Activated T-helper 17 cell treated with anti-CD3 and anti-CD28 coated beads, Interleukin-2, amount 50 U/mL, for 72 hours (primary cell): Measurements from ENCODE around the gene TTC9B. TPM values are rescaled to one million over a fixed set of nuclear protein-coding genes. Genes with fewer than 3 reads are reported as not detected.

Experiments used
- ATAC-seq: fragments of 150-1000 bp; cut with Tn5 transposase; replicated peaks from 2 replicates; pipeline ENCODE4 v1.10.0; 2021; ENCODE audit warnings: mild to moderate bottlenecking, moderate library complexity
- H3K27ac Mint-ChIP-seq: one replicate; pipeline ENCODE4 v1.8.0; 2022; ENCODE audit warnings: mixed read lengths
- H3K27me3 Mint-ChIP-seq: one replicate; pipeline ENCODE4 v1.8.0; 2022; ENCODE audit warnings: mixed read lengths
- H3K36me3 Mint-ChIP-seq: one replicate; pipeline ENCODE4 v1.8.0; 2022; ENCODE audit warnings: low read depth, mild to moderate bottlenecking, mixed read lengths
- H3K4me1 Mint-ChIP-seq: one replicate; pipeline ENCODE4 v1.8.0; 2022; ENCODE audit warnings: mixed read lengths
- H3K4me3 Mint-ChIP-seq: one replicate; pipeline ENCODE4 v1.8.0; 2022; ENCODE audit warnings: mild to moderate bottlenecking, mixed read lengths
- H3K9me3 Mint-ChIP-seq: one replicate; pipeline ENCODE4 v1.8.0; 2022; ENCODE audit warnings: mixed read lengths
- total RNA-seq, 2 donors: library from RNA; stranded (reverse); gene quantifications; one replicate each; pipeline ENCODE4 v1.2.3, GENCODE V29; 2022

The TTC9B gene
- total RNA-seq, 2 donors from 2014 or later: 1.1 TPM; not detected in 1

GRCh38 chr19:40217027-40217810 is 965 bp downstream of the TTC9B start:
- H3K4me1 Mint-ChIP-seq: peaks cover 10% of the 10 kb centered on the region
- peak overlapping the region; percentile 30 for H3K4me3 Mint-ChIP-seq
- H3K27ac Mint-ChIP-seq: no peak overlapping the region
- H3K27me3 Mint-ChIP-seq: peaks cover 33% of the 10 kb centered on the region
- peaks cover 5% of the 10 kb centered on the region for H3K36me3 Mint-ChIP-seq
- no peak for ATAC-seq
- peaks cover 5% of the 10 kb centered on the region for H3K9me3 Mint-ChIP-seq

GRCh38 chr19:40216777-40217026 is 1.5 kb downstream of the TTC9B start:
- peak; percentile 65 for ATAC-seq
- Mint-ChIP-seq H3K36me3 (no peaks in the 10 kb centered on the region), H3K4me3 (peak overlapping the region; percentile 30), H3K4me1 (peaks cover 5% of the 10 kb centered on the region), H3K27ac (no peak overlapping the region), H3K9me3 (no peaks in the 10 kb centered on the region), H3K27me3 (peaks cover 29% of the 10 kb centered on the region)

GRCh38 chr19:40216013-40216776 is 2.0 kb downstream of the TTC9B start:
- peaks cover 29% of the 10 kb centered on the region for H3K27me3 Mint-ChIP-seq
- no peak for ATAC-seq
- H3K9me3 Mint-ChIP-seq: no peaks in the 10 kb centered on the region
- H3K4me1 Mint-ChIP-seq: peaks cover 5% of the 10 kb centered on the region
- peak overlapping the region; percentile 30 for H3K4me3 Mint-ChIP-seq
- H3K27ac Mint-ChIP-seq: no peak overlapping the region
- peaks cover under 1% of the 10 kb centered on the region for H3K36me3 Mint-ChIP-seq

- Mint-ChIP-seq H3K27me3 (peaks cover 25% of the 10 kb centered on the region), H3K36me3 (peaks cover 11% of the 10 kb centered on the region), H3K4me3 (no peak overlapping the region), H3K9me3 (no peaks in the 10 kb centered on the region), H3K4me1 (peaks cover 5% of the 10 kb centered on the region), H3K27ac (no peak overlapping the region)
- ATAC-seq: no peak
Measured at GRCh38 chr19:40214936-40215335, 3.2 kb downstream of the TTC9B start.

- no peak for ATAC-seq
- no peak overlapping the region for H3K27ac Mint-ChIP-seq
- H3K9me3 Mint-ChIP-seq: no peaks in the 10 kb centered on the region
- H3K4me1 Mint-ChIP-seq: peaks cover 5% of the 10 kb centered on the region
- peaks cover 20% of the 10 kb centered on the region for H3K36me3 Mint-ChIP-seq
- H3K4me3 Mint-ChIP-seq: no peak overlapping the region
- H3K27me3 Mint-ChIP-seq: peaks cover 16% of the 10 kb centered on the region
Measured at GRCh38 chr19:40213882-40214570, 4.2 kb downstream of the TTC9B start.

- peaks cover 9% of the 10 kb centered on the region for H3K27me3 Mint-ChIP-seq
- peaks cover 24% of the 10 kb centered on the region for H3K36me3 Mint-ChIP-seq
- no peaks in the 10 kb centered on the region for H3K9me3 Mint-ChIP-seq
- peaks cover 5% of the 10 kb centered on the region for H3K4me1 Mint-ChIP-seq
- no peak for ATAC-seq
- no peak overlapping the region for H3K4me3 Mint-ChIP-seq
- H3K27ac Mint-ChIP-seq: no peak overlapping the region
Measured at GRCh38 chr19:40213251-40213829, 4.8 kb downstream of the TTC9B start.

GRCh38 chr19:40210889-40211288 is 7.3 kb downstream of the TTC9B start:
- no peak for ATAC-seq
- H3K27me3 Mint-ChIP-seq: no peaks in the 10 kb centered on the region
- H3K9me3 Mint-ChIP-seq: no peaks in the 10 kb centered on the region
- no peak overlapping the region for H3K27ac Mint-ChIP-seq
- no peak overlapping the region for H3K4me3 Mint-ChIP-seq
- peaks cover 24% of the 10 kb centered on the region for H3K36me3 Mint-ChIP-seq
- no peaks in the 10 kb centered on the region for H3K4me1 Mint-ChIP-seq

- H3K4me3 Mint-ChIP-seq: no peak overlapping the region
- H3K27me3 Mint-ChIP-seq: no peaks in the 10 kb centered on the region
- H3K9me3 Mint-ChIP-seq: no peaks in the 10 kb centered on the region
- no peak for ATAC-seq
- H3K27ac Mint-ChIP-seq: no peak overlapping the region
- peaks cover 24% of the 10 kb centered on the region for H3K36me3 Mint-ChIP-seq
- no peaks in the 10 kb centered on the region for H3K4me1 Mint-ChIP-seq
Measured at GRCh38 chr19:40208602-40209001, 9.6 kb downstream of the TTC9B start.

GRCh38 chr19:40205760-40206159 is 12.4 kb downstream of the TTC9B start:
- Mint-ChIP-seq H3K36me3 (peaks cover 20% of the 10 kb centered on the region), H3K27ac (no peak overlapping the region), H3K4me3 (no peak overlapping the region), H3K27me3 (no peaks in the 10 kb centered on the region), H3K4me1 (no peaks in the 10 kb centered on the region), H3K9me3 (no peaks in the 10 kb centered on the region)
- no peak for ATAC-seq

- Mint-ChIP-seq H3K4me3 (no peak overlapping the region), H3K36me3 (peaks cover 8% of the 10 kb centered on the region), H3K27ac (peak overlapping the region; percentile 10), H3K9me3 (no peaks in the 10 kb centered on the region), H3K4me1 (no peaks in the 10 kb centered on the region), H3K27me3 (no peaks in the 10 kb centered on the region)
- ATAC-seq: no peak
Measured at GRCh38 chr19:40204381-40204780, 13.8 kb downstream of the TTC9B start.

GRCh38 chr19:40200341-40201099 is 17.7 kb downstream of the TTC9B start:
- Mint-ChIP-seq H3K4me1 (no peaks in the 10 kb centered on the region), H3K9me3 (no peaks in the 10 kb centered on the region), H3K4me3 (no peak overlapping the region), H3K27ac (no peak overlapping the region), H3K36me3 (no peaks in the 10 kb centered on the region), H3K27me3 (no peaks in the 10 kb centered on the region)
- no peak for ATAC-seq

GRCh38 chr19:40198272-40198990 is 19.8 kb downstream of the TTC9B start:
- H3K9me3 Mint-ChIP-seq: no peaks in the 10 kb centered on the region
- no peak overlapping the region for H3K27ac Mint-ChIP-seq
- no peak for ATAC-seq
- no peaks in the 10 kb centered on the region for H3K27me3 Mint-ChIP-seq
- H3K36me3 Mint-ChIP-seq: no peaks in the 10 kb centered on the region
- peaks cover 13% of the 10 kb centered on the region for H3K4me1 Mint-ChIP-seq
- H3K4me3 Mint-ChIP-seq: no peak overlapping the region

- H3K4me3 Mint-ChIP-seq: peak overlapping the region; percentile 55
Measured at GRCh38 chr19:40193587-40193849, 24.7 kb downstream of the TTC9B start.

More at GRCh38 chr19:40193587-40193849, 24.7 kb downstream of the TTC9B start:
- ATAC-seq: no peak
- H3K27me3 Mint-ChIP-seq: no peaks in the 10 kb centered on the region
- no peaks in the 10 kb centered on the region for H3K9me3 Mint-ChIP-seq
- peak overlapping the region; percentile 10 for H3K27ac Mint-ChIP-seq
- no peaks in the 10 kb centered on the region for H3K36me3 Mint-ChIP-seq
- H3K4me1 Mint-ChIP-seq: peaks cover 15% of the 10 kb centered on the region
